ENCODE measurements around the gene MRAP2.
A peak's percentile ranks its signal among the peaks of the same experiment; 100 is the strongest.
"Not testable (repeated sequence)": the region's sequence is repeated elsewhere in the genome, so short reads cannot be mapped to it uniquely, and the experiment has no call there.

The MRAP2 gene

DNA sequence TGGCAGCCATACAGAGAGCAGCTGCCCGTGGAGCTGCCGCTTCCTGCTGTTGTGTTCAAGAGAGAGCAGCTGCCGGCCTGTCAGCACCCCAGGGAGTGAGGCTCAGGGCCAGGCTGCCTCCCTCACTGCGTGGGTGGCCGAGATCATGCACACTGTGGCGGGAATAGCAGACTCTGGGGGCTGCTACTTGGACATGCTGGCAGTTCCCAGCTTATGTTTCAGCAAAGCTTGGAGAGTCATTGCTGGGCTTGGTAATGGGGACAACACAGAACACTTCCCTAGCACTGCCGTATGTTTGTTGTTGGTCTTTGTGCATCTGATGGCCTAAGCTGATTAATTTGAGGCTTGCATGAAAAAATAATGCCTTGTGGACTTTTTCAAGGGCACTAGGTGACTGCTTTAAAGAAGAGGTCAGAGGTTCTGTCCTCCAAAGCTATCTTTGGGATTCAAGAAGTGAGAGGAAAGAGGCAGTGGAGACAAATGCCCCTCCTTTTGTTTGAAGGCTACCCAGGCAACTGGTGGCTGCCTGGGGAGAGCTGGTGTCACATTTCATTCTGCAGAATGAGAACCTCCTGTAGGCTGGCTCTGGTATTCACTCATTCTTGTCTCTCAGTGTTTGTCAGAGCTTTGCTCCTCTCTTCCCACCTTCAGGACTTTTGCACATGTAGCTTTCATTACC is 18.8 kb downstream of the MRAP2 start:
- no peak for DNase-seq
- Mint-ChIP-seq H3K4me3 (no peak overlapping the region), H3K27me3 (peaks cover 2% of the 10 kb centered on the region), H3K36me3 (ENCODE audit: low read depth) (no peaks in the 10 kb centered on the region), H3K27ac (no peak overlapping the region), H3K4me1 (no peaks in the 10 kb centered on the region), H3K9me3 (no peaks in the 10 kb centered on the region)
- ATAC-seq, result no peak

GRCh38 chr6:84052883-84053241 is 19.3 kb downstream of the MRAP2 start:
- H3K27me3 Mint-ChIP-seq, result peaks cover 2% of the 10 kb centered on the region
- no peak overlapping the region for H3K27ac Mint-ChIP-seq

DNA sequence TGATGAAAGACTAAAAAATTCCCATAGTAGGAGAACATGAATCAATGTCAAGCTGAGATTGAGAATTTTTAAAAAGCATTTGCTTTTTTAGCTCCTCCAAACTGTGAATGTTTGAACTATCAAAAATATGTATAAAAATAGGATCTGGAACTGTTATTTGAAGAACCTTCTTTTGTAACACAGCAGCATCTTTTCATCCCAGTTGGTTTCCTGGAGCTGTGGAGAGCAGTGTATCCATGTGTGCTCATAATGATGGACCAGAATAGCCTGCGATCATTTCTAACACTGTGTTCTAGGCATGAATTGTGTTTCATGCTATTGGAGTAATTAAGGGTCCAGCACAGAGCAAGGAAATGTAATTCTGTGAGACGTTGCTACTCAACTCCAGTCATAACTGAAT is 22.1 kb downstream of the MRAP2 start:
- H3K4me3 Mint-ChIP-seq, result no peak overlapping the region
- H3K4me1 Mint-ChIP-seq, result no peaks in the 10 kb centered on the region
- no peaks in the 10 kb centered on the region for H3K36me3 Mint-ChIP-seq (ENCODE audit: low read depth)
- no peaks in the 10 kb centered on the region for H3K9me3 Mint-ChIP-seq
- no peak overlapping the region for H3K27ac Mint-ChIP-seq
- ATAC-seq (no peak), DNase-seq (no peak)
- peaks cover 2% of the 10 kb centered on the region for H3K27me3 Mint-ChIP-seq

More at GRCh38 chr6:84052883-84053241, 19.3 kb downstream of the MRAP2 start:
- Mint-ChIP-seq H3K36me3 (ENCODE audit: low read depth) (no peaks in the 10 kb centered on the region), H3K9me3 (no peaks in the 10 kb centered on the region), H3K4me3 (no peak overlapping the region), H3K4me1 (no peaks in the 10 kb centered on the region)
- DNase-seq (no peak), ATAC-seq (no peak)

GRCh38 chr6:84057908-84058307 is 24.3 kb downstream of the MRAP2 start:
- H3K9me3 Mint-ChIP-seq, result no peaks in the 10 kb centered on the region
- no peak overlapping the region for H3K27ac Mint-ChIP-seq
- no peaks in the 10 kb centered on the region for H3K4me1 Mint-ChIP-seq
- H3K36me3 Mint-ChIP-seq (ENCODE audit: low read depth), result no peaks in the 10 kb centered on the region
- ATAC-seq (no peak), DNase-seq (no peak)
- no peak overlapping the region for H3K4me3 Mint-ChIP-seq
- peaks cover 2% of the 10 kb centered on the region for H3K27me3 Mint-ChIP-seq

DNA sequence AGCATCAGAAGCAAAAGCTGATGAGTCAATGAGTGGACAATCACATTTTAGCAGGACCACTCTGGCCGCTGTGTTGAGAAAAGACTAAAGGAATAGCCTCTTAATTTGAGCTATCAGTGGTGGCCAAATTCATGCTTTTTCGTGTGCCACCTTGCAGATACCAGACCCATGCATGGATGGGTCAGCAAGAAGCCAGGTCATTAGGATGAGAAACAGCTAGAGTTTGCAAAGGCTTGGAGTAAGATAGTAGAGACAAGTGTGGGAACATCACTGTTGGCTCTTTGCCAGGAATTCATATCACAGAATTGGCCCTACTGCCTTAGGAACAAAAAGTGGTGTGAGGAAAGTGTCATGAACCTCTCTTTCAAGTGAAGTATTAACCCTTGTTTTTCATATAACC is 25.5 kb downstream of the MRAP2 start:
- Mint-ChIP-seq H3K36me3 (ENCODE audit: low read depth) (no peaks in the 10 kb centered on the region), H3K27ac (no peak overlapping the region), H3K27me3 (peaks cover 2% of the 10 kb centered on the region), H3K4me1 (no peaks in the 10 kb centered on the region), H3K4me3 (no peak overlapping the region), H3K9me3 (no peaks in the 10 kb centered on the region)
- ATAC-seq, result no peak
- no peak for DNase-seq

GRCh38 chr6:84061174-84061573 is 27.6 kb downstream of the MRAP2 start:
- H3K36me3 Mint-ChIP-seq (ENCODE audit: low read depth), result no peaks in the 10 kb centered on the region
- no peaks in the 10 kb centered on the region for H3K4me1 Mint-ChIP-seq
- no peak for ATAC-seq
- no peaks in the 10 kb centered on the region for H3K9me3 Mint-ChIP-seq
- H3K27me3 Mint-ChIP-seq, result no peaks in the 10 kb centered on the region
- DNase-seq, result no peak
- no peak overlapping the region for H3K27ac Mint-ChIP-seq
- no peak overlapping the region for H3K4me3 Mint-ChIP-seq

GRCh38 chr6:84061613-84062398 is 28.2 kb downstream of the MRAP2 start:
- Mint-ChIP-seq H3K4me3 (no peak overlapping the region), H3K36me3 (ENCODE audit: low read depth) (no peaks in the 10 kb centered on the region), H3K4me1 (no peaks in the 10 kb centered on the region), H3K27me3 (no peaks in the 10 kb centered on the region), H3K27ac (no peak overlapping the region), H3K9me3 (no peaks in the 10 kb centered on the region)
- DNase-seq (no peak), ATAC-seq (no peak)

DNA sequence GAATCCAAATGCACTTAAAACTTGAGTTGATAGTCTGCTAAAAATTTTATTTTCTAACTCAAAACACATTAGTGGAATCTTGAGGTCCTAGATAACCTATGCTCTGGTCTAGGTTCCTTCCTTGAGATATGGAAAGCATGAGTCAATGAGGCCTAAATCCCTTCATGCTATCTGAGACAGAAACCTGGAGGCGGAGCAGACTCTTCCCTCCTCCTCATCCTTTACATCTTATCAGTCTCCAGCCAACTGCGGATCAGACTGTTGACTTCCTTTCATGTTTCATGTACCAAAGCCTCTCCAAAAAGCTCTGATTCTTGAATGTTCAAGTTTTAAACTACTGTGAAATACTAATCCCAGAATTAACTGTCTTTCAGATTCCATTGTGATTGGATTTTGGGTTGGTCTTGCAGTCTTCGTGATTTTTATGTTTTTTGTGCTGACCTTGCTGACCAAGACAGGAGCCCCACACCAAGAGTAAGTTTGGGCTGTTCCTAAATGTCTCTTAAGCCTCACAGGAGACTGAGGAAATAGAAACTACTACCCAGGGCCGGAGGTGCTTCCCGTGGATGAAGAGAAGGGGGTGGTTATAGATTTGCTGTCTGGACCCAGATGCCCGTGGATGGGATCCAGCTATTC is 29.1 kb downstream of the MRAP2 start:
- Mint-ChIP-seq H3K27ac (no peak overlapping the region), H3K4me1 (no peaks in the 10 kb centered on the region), H3K9me3 (no peaks in the 10 kb centered on the region), H3K27me3 (no peaks in the 10 kb centered on the region), H3K36me3 (ENCODE audit: low read depth) (no peaks in the 10 kb centered on the region), H3K4me3 (no peak overlapping the region)
- peak; percentile 49 for ATAC-seq
- DNase-seq, result no peak

GRCh38 chr6:84065693-84066290 is 32.2 kb downstream of the MRAP2 start:
- no peak for DNase-seq
- no peak for ATAC-seq
- Mint-ChIP-seq H3K27ac (no peak overlapping the region), H3K9me3 (peaks cover 8% of the 10 kb centered on the region), H3K4me3 (no peak overlapping the region), H3K4me1 (no peaks in the 10 kb centered on the region), H3K27me3 (peaks cover 2% of the 10 kb centered on the region), H3K36me3 (ENCODE audit: low read depth) (no peaks in the 10 kb centered on the region)

DNA sequence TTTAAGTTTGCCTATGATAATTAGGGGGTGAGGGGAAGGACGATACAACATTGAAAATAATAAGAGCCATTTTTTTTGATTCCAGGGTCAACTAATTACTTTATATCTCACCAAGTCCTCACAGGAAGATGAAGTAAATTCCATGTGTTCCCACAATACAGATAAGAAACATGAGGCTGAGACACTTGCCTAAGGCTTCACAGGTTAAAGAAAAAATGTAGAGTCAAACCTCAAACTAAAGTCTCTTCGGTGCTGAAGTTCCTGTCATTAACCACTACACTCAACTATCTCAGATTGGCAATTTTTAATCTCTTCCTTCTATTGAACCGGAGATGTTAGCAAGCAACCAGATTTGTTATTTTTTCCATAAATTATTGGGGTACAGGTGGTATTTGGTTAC is 33.0 kb downstream of the MRAP2 start:
- H3K27ac Mint-ChIP-seq, result no peak overlapping the region
- ATAC-seq, result no peak
- DNase-seq, result no peak
- peaks cover 2% of the 10 kb centered on the region for H3K27me3 Mint-ChIP-seq
- H3K4me3 Mint-ChIP-seq, result no peak overlapping the region
- no peaks in the 10 kb centered on the region for H3K36me3 Mint-ChIP-seq (ENCODE audit: low read depth)
- H3K4me1 Mint-ChIP-seq, result no peaks in the 10 kb centered on the region
- peaks cover 8% of the 10 kb centered on the region for H3K9me3 Mint-ChIP-seq

DNA sequence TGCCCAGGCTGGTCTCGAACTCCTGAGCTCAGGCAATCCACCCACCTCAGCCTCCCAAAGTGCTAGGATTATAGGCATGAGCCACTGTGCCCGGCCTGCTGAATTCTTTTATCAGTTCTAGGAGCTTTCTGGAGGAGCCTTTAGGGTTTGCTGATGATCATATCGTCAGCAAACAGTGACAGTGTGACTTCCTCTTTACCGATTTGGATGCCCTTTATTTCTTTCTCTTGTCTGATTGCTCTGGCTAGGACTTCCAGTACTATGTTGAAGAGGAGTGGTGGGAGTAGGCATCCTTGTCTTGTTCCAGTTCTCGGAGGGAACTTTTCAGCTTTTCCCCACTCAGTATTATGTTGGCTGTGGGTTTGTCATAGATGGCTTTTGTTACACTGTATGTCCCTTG is 35.3 kb downstream of the MRAP2 start:
- not testable (repeated sequence) for H3K4me3 Mint-ChIP-seq; ATAC-seq; H3K4me1 Mint-ChIP-seq; H3K9me3 Mint-ChIP-seq; H3K36me3 Mint-ChIP-seq (ENCODE audit: low read depth); H3K27ac Mint-ChIP-seq; H3K27me3 Mint-ChIP-seq; DNase-seq

DNA sequence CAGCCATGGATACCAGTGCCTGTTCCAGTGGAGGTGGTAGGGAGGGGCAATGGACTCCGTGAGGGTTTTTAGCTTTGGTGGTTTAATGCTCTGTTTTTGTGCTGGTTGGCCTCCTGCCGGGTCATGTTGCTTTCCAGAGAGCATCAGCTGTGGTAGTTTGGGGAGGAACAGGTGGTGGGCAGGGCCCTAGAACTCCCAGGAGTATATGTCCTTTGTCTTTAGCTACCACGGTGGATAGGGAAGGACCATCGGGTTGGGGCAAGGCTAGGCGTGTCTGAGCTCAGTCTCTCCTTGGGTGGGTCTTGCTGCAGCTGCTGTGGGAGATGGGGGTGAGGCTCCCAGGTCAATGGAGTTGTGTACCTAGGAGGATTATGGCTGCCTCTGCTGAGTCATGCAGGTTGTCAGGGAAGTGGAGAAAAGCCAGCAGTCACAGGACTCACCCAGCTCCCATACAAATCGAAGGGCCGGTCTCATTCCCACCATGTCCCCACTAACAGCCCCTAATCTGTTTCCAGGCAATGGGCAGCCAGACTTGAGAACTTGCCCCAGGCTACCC is 38.9 kb downstream of the MRAP2 start:
- Mint-ChIP-seq H3K36me3 (ENCODE audit: low read depth) (no peaks in the 10 kb centered on the region), H3K27ac (no peak overlapping the region), H3K27me3 (peaks cover 2% of the 10 kb centered on the region), H3K4me3 (no peak overlapping the region), H3K9me3 (peaks cover 8% of the 10 kb centered on the region), H3K4me1 (no peaks in the 10 kb centered on the region)
- no peak for DNase-seq
- no peak for ATAC-seq

DNA sequence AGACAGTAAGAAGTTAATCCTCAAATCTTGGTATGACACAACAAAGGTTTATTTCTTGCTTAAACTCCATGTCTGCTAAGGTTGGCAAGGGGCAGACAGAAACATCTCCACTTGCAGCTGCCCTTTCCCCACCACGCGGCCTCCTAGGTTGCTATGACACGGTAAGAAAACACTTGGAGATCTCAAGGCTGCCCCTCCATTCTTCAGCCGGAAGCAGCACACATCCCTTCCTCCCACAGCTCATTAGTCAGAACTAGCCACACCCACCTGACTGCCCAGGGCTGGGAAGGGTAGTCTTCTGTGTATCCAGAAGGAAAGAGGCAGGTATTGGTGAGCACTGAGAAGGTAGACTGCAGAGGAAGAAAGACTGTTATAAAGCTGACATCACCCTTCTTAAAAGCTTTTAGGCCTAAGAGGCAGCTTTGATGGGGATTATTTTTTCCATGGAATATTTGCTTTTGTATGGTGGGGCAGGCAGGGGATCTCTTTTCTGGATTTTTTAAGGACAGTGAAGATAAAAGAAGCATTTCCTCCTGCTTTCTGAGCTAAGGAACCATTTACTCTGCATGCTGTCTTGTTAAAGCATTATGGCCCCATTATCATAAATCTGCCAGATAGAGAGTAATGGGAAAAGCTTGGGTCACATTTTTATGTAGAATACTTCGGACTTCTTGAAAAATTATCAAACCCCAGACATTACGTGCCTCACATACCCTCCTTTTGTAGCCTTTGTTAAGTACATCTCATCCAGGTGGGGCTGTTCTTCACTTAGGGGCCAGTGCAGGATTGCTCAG is 41.6 kb downstream of the MRAP2 start:
- Mint-ChIP-seq H3K9me3 (no peaks in the 10 kb centered on the region), H3K4me3 (no peak overlapping the region), H3K27me3 (no peaks in the 10 kb centered on the region), H3K36me3 (ENCODE audit: low read depth) (no peaks in the 10 kb centered on the region), H3K27ac (no peak overlapping the region), H3K4me1 (no peaks in the 10 kb centered on the region)
- ATAC-seq (no peak), DNase-seq (no peak)

- DNase-seq, result no peak
- Mint-ChIP-seq H3K4me1 (no peaks in the 10 kb centered on the region), H3K27me3 (no peaks in the 10 kb centered on the region), H3K36me3 (ENCODE audit: low read depth) (no peaks in the 10 kb centered on the region), H3K27ac (no peak overlapping the region), H3K9me3 (no peaks in the 10 kb centered on the region), H3K4me3 (no peak overlapping the region)
- no peak for ATAC-seq
Observed at GRCh38 chr6:84077645-84078044, 44.1 kb downstream of the MRAP2 start.
